GM23338 (cell line): ENCODE measurements around the gene AGAP9. TPM values are rescaled to one million over a fixed set of nuclear protein-coding genes. Genes with fewer than 3 reads are reported as not detected.
"Not testable (repeated sequence)": the region's sequence is repeated elsewhere in the genome, so short reads cannot be mapped to it uniquely, and the experiment has no call there.

Experiments
- ATAC-seq: fragments of 200-7000 bp; cut with Tn5 transposase; 3 replicates; pipeline ENCODE4 v1.9.1; 2020
- DNase-seq: peaks from one replicate; pipeline ENCODE4 v3.0.0-alpha.2; 2015; ENCODE audit warnings: low spot score
- H2AFZ ChIP-seq: fragments of 200-600 bp; sonication (generic); 2 replicates; pipeline ENCODE4 v1.8.0; 2016; ENCODE audit warnings: antibody characterized with exemption, mild to moderate bottlenecking, moderate library complexity
- H3F3A ChIP-seq: fragments of 200-600 bp; sonication (generic); replicated peaks from 2 replicates; pipeline ENCODE4 v1.8.0; 2017; ENCODE audit warnings: antibody characterized with exemption, mixed run types, low read depth
- H3K27ac ChIP-seq: fragments of 200-600 bp; sonication (generic); 2 replicates; pipeline ENCODE4 v1.6.1; 2016; ENCODE audit warnings: low read depth
- H3K27me3 ChIP-seq: fragments of 200-600 bp; sonication (generic); 2 replicates; pipeline ENCODE4 v1.8.0; 2016; ENCODE audit warnings: mild to moderate bottlenecking, mixed run types, moderate library complexity; ENCODE audit not compliant: insufficient read depth
- H3K36me3 ChIP-seq: fragments of 200-600 bp; sonication (generic); 2 replicates; pipeline ENCODE4 v1.8.0; 2016; ENCODE audit warnings: mild to moderate bottlenecking; ENCODE audit not compliant: insufficient read depth
- H3K4me1 ChIP-seq: fragments of 200-600 bp; sonication (generic); 2 replicates; pipeline ENCODE4 v1.8.0; 2016; ENCODE audit warnings: mild to moderate bottlenecking, moderate library complexity; ENCODE audit not compliant: insufficient read depth
- H3K4me2 ChIP-seq: fragments of 200-600 bp; sonication (generic); 2 replicates; pipeline ENCODE4 v1.7.1; 2017; ENCODE audit warnings: mixed run types
- H3K4me3 ChIP-seq: fragments of 200-600 bp; sonication (generic); 2 replicates; pipeline ENCODE4 v1.6.1; 2016; ENCODE audit warnings: mixed run types
- H3K79me2 ChIP-seq: fragments of 200-600 bp; sonication (generic); replicated peaks from 2 replicates; pipeline ENCODE4 v1.8.0; 2017; ENCODE audit warnings: mild to moderate bottlenecking; ENCODE audit not compliant: insufficient read depth
- H3K9me2 ChIP-seq: fragments of 200-600 bp; sonication (generic); 2 replicates; pipeline ENCODE4 v1.8.0; 2017; ENCODE audit not compliant: insufficient read depth
- H4K20me1 ChIP-seq: fragments of 200-600 bp; sonication (generic); replicated peaks from 2 replicates; pipeline ENCODE4 v1.8.0; 2017; ENCODE audit warnings: mild to moderate bottlenecking; ENCODE audit not compliant: insufficient read depth
- H3K27ac Mint-ChIP-seq: 2 replicates; pipeline ENCODE4 v1.8.0; 2020; ENCODE audit warnings: inconsistent platforms, mild to moderate bottlenecking, moderate library complexity, mixed read lengths
- H3K27me3 Mint-ChIP-seq: 3 replicates; pipeline ENCODE4 v1.8.0; 2022; ENCODE audit warnings: low read depth, mild to moderate bottlenecking, moderate library complexity, mixed read lengths, inconsistent platforms; ENCODE audit not compliant: insufficient read depth, poor library complexity
- H3K36me3 Mint-ChIP-seq: 3 replicates; pipeline ENCODE4 v1.8.0; 2021; ENCODE audit warnings: low read depth, mild to moderate bottlenecking, inconsistent platforms, moderate library complexity, mixed read lengths
- H3K4me1 Mint-ChIP-seq: 3 replicates; pipeline ENCODE4 v1.8.0; 2020; ENCODE audit warnings: mild to moderate bottlenecking, inconsistent platforms, mixed read lengths
- H3K4me3 Mint-ChIP-seq: 3 replicates; pipeline ENCODE4 v1.8.0; 2021; ENCODE audit warnings: moderate library complexity, mild to moderate bottlenecking, inconsistent platforms, mixed read lengths
- H3K9me3 Mint-ChIP-seq: 3 replicates; pipeline ENCODE4 v1.8.0; 2020; ENCODE audit warnings: moderate library complexity, mild to moderate bottlenecking, inconsistent platforms, mixed read lengths
- polyA plus RNA-seq: library from polyadenylated mRNA; unstranded; fragments of >200 nt; fragmentation: Nextera tagmentation; extraction: Ambion mirVana; gene quantifications from 2 replicates; pipeline ENCODE4 v1.2.1, GENCODE V29; 2016
- total RNA-seq: library from RNA; depleted of rRNA; stranded (reverse); fragments of >200 nt; shearing (Covaris generic); gene quantifications from 2 replicates; pipeline ENCODE4 v1.2.3, GENCODE V29; 2014

The AGAP9 gene
- total and polyA plus RNA-seq, 2 experiments from 2014 or later: 6.9 to 7.2 TPM

DNA sequence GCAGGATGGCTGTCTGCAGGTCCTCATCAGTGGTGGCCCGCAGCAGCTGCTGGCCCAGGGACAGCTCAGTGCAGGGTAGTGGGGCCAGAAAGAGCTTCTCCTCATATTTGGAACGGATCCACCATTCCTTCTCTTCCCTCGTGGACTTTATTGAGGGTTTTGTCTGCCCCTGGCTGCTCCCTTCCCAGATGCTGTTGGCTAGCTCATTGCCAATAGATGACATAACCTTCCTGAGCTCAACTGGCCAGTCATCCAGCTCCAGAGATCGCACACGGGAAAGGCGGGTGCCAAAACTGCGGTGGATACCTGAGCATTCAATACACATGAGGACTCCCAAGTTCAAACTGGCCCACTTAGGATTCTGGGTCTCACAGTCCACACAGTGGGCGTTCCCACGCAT, 21.1 kb downstream of the AGAP9 start:
- H3F3A ChIP-seq, H3K27me3 Mint-ChIP-seq, H3K9me3 Mint-ChIP-seq, H3K4me3 ChIP-seq, H3K36me3 Mint-ChIP-seq, H3K4me1 Mint-ChIP-seq, ATAC-seq, H3K9me2 ChIP-seq, H4K20me1 ChIP-seq, DNase-seq, H3K4me1 ChIP-seq, H3K27ac Mint-ChIP-seq, H3K4me3 Mint-ChIP-seq, H3K4me2 ChIP-seq, H3K79me2 ChIP-seq, H3K36me3 ChIP-seq, H2AFZ ChIP-seq, H3K27me3 ChIP-seq, H3K27ac ChIP-seq: not testable (repeated sequence)

DNA sequence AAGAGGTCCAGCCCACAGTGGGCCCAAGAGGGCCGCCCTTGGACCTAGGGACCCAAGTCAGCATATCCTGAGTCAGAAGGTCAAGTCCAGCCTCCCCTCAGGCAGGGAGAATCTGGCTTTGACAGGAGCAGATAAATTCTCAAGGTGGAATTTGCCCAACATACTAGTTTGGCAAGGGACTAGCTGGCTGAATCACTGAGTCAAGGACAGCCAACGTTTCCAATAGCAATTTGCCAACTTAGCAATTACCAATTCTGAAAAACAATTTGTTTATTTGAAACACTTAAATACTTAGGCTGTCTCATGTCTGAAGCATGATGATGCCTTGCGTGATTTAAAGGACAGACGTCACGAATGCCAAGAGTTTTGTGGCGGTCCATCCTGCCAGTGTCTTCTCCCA, 29.2 kb downstream of the AGAP9 start:
- H3F3A ChIP-seq, H2AFZ ChIP-seq, H3K4me2 ChIP-seq, H3K9me3 Mint-ChIP-seq, H3K36me3 Mint-ChIP-seq, H3K27me3 Mint-ChIP-seq, H3K9me2 ChIP-seq, DNase-seq, H3K27ac Mint-ChIP-seq, H3K79me2 ChIP-seq, H3K27me3 ChIP-seq, H3K4me3 Mint-ChIP-seq, H4K20me1 ChIP-seq, H3K4me3 ChIP-seq, ATAC-seq, H3K4me1 Mint-ChIP-seq, H3K36me3 ChIP-seq, H3K4me1 ChIP-seq, H3K27ac ChIP-seq: not testable (repeated sequence)

- H2AFZ ChIP-seq, H3K9me3 Mint-ChIP-seq, H3K79me2 ChIP-seq, H3K36me3 ChIP-seq, H3F3A ChIP-seq, H3K4me3 Mint-ChIP-seq, H3K27me3 ChIP-seq, H3K4me1 ChIP-seq, H3K36me3 Mint-ChIP-seq, H3K27ac ChIP-seq, H3K4me2 ChIP-seq, H3K4me1 Mint-ChIP-seq, H3K9me2 ChIP-seq, H3K4me3 ChIP-seq, DNase-seq, H4K20me1 ChIP-seq, H3K27me3 Mint-ChIP-seq, ATAC-seq, H3K27ac Mint-ChIP-seq: not testable (repeated sequence)
Measured at GRCh38 chr10:47491600-47491999, 31.8 kb downstream of the AGAP9 start, which contains the start of gene FAM25G. FAM25G (minus strand) TSS chr10:47491700; CDS start chr10:47491674, 26 bp downstream.

DNA sequence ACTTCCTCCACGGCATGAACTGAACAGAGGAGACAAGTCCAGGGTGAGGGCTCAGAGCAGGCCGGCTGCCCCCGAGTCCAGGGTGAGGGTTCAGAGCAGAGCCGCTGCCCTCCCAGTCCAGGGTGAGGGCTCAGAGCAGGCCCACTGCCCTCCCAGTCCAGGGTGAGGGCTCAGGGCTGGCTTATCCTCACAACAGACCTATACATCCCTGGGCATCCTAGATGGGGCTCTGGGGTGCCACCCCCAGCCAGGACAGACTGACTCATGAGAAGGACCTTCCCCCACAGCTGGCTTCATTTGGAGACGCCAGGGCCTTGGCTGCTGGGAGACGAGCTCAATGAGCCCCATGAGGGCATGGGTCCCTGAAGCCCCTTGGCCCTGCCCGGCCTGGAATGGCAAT, 33.8 kb downstream of the AGAP9 start:
- H3K4me1 Mint-ChIP-seq, H3K9me2 ChIP-seq, H3K9me3 Mint-ChIP-seq, ATAC-seq, H3K4me3 Mint-ChIP-seq, H3K27ac ChIP-seq, H3F3A ChIP-seq, H3K4me2 ChIP-seq, H3K27me3 Mint-ChIP-seq, H3K79me2 ChIP-seq, H3K27ac Mint-ChIP-seq, H2AFZ ChIP-seq, H4K20me1 ChIP-seq, H3K27me3 ChIP-seq, H3K4me1 ChIP-seq, DNase-seq, H3K4me3 ChIP-seq, H3K36me3 ChIP-seq, H3K36me3 Mint-ChIP-seq: not testable (repeated sequence)

DNA sequence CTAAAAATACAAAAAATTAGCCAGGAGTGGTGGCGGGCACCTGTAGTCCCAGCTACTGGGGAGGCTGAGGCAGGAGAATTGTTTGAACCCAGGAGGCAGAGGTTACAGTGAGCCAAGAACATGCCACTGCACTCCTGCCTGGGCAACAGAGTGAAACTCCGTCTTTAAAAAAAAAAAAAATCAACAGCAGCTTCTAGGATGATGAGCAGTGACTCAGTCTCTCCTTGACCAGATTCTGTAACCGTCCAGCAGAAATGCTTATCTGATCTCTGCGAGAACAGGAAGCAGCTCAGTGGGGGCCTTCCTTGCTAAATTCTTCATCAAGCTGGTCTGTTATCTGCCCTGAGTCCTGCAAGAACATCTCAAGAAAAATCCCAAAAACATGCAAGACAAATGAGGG, 37.5 kb downstream of the AGAP9 start:
- H3K4me1 Mint-ChIP-seq, H3K9me2 ChIP-seq, ATAC-seq, H2AFZ ChIP-seq, H3F3A ChIP-seq, H3K79me2 ChIP-seq, DNase-seq, H3K27me3 Mint-ChIP-seq, H3K4me1 ChIP-seq, H3K36me3 Mint-ChIP-seq, H4K20me1 ChIP-seq, H3K27ac Mint-ChIP-seq, H3K27me3 ChIP-seq, H3K9me3 Mint-ChIP-seq, H3K4me3 Mint-ChIP-seq, H3K4me3 ChIP-seq, H3K4me2 ChIP-seq, H3K36me3 ChIP-seq, H3K27ac ChIP-seq: not testable (repeated sequence)

DNA sequence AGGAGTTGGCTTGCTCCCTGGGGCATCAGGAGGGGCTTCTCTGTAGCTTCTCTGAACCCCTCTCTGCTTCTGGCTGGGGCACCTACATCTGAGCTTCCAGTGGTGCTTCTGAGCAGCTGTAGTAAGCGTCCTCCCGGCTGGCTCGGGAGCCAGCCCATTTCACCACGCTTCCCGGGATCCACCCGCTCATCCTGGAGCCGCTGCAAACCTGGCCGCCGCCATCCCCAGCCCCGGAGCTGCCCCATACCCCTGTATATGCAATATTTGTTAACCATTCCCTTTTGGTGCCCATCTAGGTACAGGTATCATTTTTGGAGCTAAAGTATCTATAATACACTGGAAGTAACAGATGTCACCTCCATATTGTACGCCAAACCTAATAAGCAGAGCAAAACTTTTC, 38.7 kb downstream of the AGAP9 start:
- not testable (repeated sequence) for H3K27ac Mint-ChIP-seq, ATAC-seq, H3K4me2 ChIP-seq, H3K4me3 Mint-ChIP-seq, H3K4me1 Mint-ChIP-seq, H3K79me2 ChIP-seq, H3K27ac ChIP-seq, H3K36me3 ChIP-seq, H3K9me2 ChIP-seq, H3F3A ChIP-seq, H3K27me3 ChIP-seq, H2AFZ ChIP-seq, H3K4me3 ChIP-seq, H3K9me3 Mint-ChIP-seq, H4K20me1 ChIP-seq, H3K27me3 Mint-ChIP-seq, DNase-seq, H3K36me3 Mint-ChIP-seq, H3K4me1 ChIP-seq

DNA sequence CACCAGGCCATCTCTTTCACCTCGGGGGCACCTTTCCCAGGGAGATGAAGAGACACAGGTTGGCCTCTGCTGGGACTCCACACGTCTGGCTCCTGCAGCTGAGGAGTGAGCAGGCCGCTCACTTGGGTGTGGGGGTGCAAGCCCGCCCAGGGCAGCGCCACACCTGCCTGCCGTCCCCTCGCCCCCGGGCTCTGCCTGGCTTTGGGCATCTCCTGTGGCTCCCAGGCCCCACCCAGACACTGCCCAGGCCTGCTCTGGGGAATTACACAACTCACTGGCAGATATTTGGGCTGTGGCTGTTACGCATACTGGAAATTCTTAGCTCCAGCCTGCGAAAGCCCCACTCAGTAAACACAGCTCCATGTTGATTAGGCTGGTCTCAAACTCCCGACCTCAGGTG, 39.5 kb downstream of the AGAP9 start, which contains the start of gene ANXA8:
Gene ANXA8 (minus strand): TSS at position 193 of the 400 bp plus-strand sequence. CDS start 182 bp downstream, at position 11.
- DNase-seq, H3K27me3 ChIP-seq, H3K4me3 ChIP-seq, H3K4me1 ChIP-seq, H3F3A ChIP-seq, H3K27ac Mint-ChIP-seq, H3K4me2 ChIP-seq, H3K4me1 Mint-ChIP-seq, H3K27me3 Mint-ChIP-seq, H3K79me2 ChIP-seq, ATAC-seq, H3K27ac ChIP-seq, H3K4me3 Mint-ChIP-seq, H2AFZ ChIP-seq, H3K36me3 Mint-ChIP-seq, H3K9me3 Mint-ChIP-seq, H3K36me3 ChIP-seq, H3K9me2 ChIP-seq, H4K20me1 ChIP-seq: not testable (repeated sequence)
